RKO (cell line): ENCODE results near the gene TMEM74B.
"Not testable (repeated sequence)": the region's sequence is repeated elsewhere in the genome, so short reads cannot be mapped to it uniquely, and the experiment has no call there.

Source experiments
- DNase-seq: peaks from one replicate; pipeline ENCODE4 v3.0.0-alpha.2; 2016; ENCODE audit warnings: low spot score

The TMEM74B gene

DNA sequence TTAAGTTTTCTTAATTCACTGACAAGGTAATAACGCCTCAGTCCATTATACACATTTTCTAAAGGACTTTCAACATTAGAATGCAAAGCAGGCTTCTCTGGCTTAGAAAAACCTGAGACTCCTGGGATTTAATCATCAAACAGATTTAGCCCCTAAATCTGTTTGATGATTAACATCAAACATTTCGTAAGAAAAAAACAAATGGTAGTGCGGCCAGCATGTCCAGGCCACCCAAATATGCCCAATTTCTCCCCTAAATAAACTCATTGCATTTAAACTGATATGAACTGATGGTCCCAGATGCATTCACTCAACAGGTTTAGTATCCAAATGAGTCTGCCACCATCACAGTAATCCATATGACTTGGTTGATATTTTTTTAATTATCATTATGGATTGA, 6.2 kb downstream of the TMEM74B start:
- no peak for DNase-seq

DNA sequence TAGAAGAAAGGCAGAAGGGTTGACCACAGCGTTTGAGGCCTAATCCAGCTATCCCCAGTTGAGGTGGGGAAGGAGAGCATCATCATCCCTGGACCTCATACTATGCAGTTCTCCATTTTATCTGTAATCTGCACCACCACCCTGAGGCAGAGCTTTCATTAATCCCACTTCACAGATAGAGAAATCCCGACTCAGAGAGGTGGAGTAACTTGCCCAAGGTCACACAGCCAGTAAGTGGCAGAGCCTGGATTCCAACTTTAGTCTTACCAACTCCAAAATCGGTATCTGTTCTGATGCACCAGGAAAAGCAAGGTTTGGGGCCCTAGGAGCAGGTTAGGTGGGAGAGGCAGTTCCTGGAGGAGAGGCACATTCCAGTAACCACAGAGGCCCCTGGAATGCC, 6.7 kb downstream of the TMEM74B start:
- DNase-seq, result no peak

DNA sequence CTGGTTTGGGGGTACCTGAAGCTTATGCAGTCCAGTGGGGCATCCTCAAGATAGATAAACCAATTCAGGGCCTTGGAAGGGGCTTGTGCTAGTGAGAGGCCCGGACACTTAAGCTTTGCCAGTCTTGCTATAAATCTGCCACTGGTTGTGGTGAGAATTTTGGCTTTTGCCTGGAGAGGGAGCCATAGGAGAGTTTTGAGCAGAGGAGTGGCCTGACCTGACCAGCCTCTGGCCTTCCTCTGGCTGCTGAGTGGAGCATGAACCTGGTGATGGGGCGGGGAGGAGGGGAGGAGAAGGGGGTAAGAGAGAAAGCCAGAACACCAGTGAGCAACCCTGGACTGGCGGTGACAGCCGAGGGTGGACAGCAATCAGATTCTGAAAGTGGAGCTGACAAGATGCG, 7.1 kb downstream of the TMEM74B start:
- peak; percentile 42 for DNase-seq

DNA sequence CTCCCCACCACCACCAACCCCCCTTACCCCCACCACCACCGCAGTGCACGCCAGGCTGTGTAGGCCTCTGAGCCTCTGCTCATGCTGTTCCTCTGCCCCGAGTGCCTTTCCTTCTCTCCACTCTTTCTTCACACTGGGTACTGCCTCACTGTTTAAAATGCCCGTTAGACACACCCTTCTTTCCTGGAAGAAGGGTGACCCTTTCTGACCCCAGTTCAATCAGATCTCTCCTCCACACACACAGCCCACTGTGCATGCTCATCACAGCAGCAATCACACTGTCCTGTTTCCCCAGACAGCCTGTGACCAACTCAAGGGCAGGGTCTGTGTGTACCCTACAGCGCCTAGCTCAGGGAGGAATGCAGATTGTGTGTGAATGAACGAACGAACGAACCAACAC, 10.0 kb downstream of the TMEM74B start:
- no peak for DNase-seq

DNA sequence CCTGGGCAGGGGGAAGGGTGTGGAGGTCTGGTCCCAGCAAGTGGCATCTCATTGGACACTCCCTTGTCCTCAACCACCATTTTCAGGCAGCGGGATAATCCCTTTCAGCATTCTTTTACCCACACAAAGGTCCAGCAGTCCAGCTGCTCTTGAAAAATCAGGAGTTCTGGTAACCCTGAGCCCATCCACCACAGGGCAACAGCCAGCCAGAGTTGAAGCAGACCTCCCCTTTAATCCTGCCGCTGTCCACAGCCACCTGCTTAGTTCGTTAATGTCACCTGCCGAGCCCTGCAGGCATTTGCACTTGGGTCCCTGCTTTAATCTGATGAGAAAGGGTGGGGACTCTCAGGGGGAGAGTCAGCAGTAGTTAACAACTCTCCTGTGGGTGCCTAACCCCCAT, 11.1 kb downstream of the TMEM74B start:
- no peak for DNase-seq

DNA sequence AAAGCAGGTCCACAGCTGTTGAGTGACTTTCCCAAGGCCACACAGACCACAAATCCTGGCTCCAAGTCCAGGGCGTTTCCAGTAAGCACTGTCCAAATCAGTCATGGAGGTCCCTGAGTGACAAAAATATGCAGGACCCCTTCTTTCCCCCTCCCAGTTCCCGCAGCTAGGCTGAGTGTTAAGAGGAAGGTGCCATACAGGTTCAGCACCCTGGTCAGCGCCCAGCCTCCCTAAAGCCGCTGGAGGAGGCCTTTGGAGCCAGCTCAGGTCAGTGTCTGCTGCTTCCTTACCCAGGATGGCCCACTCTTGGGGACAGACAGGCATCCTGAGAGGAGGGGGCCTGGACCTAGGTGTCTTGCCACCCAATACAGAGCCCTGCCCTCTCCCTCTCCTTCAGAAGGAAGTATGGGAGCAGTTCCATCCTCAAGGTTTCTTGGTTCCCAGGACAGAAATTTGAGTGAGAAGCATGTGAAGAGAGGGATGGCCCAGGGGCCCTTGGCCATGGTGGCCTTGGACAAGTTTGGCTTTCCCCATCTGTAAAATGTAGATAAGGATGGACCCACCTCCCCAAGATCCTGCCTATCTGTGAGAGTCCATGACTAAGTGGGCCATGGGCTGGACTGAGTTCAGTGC, 13.2 kb downstream of the TMEM74B start:
- DNase-seq, result peak; percentile 38

DNA sequence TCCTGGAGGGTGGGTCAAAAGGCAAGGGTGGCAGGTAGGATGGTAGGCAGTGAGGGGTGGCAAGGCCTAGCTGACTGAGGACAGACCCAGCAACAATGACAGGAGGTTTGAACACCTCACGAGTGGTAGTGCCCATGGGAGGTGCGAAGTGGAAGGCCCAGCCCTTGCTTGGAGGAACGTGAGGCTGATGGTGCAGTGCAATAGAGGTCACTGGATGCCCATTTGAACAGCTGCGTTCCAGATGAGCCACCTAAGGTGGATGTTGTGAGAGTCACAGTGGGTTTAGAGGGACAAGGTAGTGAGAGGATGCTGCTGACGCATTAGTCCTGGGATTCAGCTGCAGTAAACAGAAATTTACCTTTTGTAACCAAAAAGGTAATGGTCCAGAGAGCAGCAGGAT, 15.6 kb downstream of the TMEM74B start:
- DNase-seq, result no peak

DNA sequence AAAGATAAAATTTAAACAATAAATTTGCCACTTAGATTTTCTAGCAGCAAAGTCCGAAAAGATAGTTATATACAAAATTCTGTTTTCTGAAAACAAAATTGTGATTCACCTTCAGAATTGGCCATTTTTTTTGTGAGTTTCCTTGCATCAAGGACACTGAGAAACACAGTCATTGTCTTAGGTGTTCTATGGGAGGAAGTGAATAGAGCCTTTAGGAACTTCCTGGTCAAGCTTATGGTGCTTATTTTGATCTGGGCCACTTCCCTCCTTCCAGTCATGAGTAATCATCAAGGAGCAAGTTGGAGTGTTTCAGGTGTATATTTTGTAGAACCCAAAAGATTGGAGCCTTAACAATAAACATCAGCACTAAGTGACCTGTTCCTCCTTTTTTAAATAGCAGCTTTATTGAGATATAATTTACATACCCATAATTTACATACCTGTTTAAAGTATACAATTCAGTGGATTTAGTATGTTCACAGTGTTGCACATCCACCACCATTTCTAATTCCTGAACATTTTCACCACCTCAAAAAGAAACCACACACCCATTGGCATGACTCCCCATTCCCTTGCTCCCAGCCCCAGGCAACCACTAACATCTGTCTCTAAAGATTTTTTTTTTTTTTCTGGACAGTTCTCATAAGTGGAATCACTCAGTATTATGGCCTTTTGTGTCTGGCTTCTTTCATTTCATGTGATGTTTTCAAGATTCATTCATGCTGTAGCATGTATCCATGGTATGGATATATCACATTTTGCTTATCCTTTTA, 17.6 kb downstream of the TMEM74B start:
- DNase-seq, result no peak

DNA sequence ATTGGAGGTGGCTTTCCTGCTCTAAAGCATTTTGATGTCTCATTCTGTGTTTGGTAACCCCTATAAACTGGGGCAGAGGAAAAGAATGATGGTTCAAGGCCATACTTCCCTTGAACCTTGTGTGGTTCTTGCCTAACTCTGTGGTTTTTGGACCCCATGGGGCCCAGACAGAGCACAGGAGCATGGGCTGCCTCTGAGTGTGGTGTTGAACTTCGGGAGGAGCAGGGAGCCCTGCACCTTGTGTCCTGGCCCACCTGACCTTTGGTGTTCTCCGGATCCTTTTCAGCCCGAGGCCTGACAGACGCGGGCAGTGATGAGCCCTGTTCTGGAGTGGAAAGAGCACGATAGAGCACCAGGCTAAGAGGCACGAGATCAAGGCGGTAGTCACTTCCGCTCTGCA, 18.8 kb downstream of the TMEM74B start:
- no peak for DNase-seq

DNA sequence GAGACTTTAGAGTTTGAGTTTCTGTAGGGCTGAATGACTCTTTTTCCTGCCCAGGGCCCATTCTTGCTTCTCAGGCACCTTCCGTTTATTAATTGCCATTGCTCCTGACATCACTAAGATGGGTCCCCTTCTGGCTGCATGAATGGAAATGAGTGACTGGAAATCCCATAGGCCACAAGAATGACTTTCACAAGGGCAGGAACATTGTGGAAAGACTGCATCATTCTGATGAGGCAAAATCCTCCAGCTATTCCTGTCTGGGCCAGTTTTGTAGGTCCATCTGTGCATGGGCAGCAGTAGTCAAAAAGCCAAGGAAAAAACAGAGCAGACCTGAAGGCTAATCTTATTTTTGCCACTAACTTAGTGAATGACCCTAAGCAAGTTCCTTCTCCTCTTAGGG, 19.3 kb downstream of the TMEM74B start:
- no peak for DNase-seq

DNA sequence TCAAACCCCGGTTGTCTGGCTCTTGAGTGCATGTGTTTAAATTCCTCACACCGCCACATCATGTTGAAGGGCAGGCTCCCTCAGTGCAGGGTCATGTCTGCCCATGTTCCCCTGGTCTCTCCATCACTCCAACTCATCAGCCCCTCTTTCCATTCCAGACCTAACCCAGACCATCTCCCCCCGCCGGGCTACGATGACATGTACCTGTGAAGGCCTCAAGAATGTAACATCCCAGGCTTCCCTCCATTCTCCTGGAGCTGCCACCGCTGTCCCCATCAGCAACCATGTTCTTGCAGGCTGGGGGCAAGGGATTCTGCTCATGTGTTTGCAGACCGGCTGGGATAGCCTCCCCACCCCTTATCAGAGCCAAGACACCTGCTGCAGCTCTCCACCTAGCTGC, 19.9 kb downstream of the TMEM74B start:
- DNase-seq, result no peak

DNA sequence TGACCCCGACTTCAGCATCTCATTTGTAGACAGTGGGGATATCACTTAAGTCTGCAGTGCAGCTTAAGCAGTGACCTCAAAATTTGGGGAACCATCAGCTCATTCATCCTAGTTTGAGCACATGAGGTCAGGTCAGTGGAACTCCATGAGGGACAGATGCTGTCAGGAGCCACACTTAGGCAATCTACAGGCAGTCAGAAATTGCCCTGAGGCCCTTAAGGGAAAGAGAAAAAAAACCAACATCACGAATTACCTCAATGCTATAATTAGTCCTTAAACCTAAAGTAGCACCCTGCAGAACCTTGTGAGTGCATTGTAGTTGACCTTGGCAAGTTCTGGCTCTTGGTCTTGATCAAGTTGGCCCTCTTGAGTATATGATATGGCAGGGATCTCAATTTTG, 21.1 kb downstream of the TMEM74B start:
- no peak for DNase-seq

DNA sequence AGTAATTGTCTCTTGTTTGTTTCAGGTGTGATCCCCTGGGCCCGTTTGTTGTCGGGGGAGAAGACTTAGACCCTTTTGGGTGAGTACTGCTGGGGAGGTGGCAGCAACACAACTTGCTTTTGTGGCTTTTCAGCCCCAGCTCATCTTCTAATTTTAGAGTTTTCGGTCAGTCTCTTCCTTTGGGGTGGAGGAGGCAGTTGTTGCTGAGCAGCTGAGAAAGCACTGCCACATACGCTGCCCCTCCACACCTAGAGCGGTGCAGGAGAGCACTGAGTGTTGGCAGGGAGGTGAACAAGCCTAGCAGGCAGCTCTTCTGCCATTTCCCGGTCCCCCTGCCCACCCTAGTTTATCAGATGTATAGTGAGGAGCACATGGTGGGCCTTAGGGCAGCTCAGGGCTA, 21.7 kb downstream of the TMEM74B start:
- no peak for DNase-seq

DNA sequence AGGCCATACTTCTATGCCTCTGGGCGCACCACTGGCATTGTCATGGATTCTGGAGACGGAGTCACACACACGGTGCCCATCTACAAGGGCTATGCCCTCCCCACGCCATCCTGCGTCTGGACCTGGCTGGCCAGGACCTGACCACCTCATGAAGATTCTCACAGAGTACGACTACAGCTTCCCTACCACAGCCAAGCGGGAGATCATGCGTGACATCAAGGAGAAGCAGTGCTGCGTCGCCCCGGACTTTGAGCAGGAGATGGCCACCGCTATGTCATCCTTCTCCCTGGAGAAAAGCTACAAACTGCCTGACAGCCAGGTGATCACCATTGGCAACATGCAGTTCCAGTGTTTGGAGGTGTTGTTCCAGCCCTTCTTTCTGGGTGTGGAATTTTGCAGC, 23.8 kb downstream of the TMEM74B start:
- no peak for DNase-seq

DNA sequence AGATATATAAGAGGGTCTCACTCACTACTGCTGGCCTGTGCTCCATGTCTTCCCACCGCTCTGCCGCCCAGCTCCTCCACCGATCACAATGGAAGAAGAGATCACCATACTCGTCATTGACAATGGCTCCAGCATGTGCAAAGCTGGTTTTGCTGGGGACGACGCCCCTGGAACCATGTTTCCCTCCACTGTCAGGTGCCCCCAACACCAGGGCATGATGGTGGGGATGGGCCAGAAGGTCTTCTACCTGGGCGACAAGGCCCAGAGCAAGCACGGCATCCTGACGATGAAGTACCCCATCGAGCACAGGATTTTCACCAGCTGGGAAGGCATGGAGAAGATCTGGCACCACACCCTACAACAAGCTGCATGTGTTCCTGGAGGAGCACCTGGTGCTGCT, 24.3 kb downstream of the TMEM74B start:
- DNase-seq, result no peak

DNA sequence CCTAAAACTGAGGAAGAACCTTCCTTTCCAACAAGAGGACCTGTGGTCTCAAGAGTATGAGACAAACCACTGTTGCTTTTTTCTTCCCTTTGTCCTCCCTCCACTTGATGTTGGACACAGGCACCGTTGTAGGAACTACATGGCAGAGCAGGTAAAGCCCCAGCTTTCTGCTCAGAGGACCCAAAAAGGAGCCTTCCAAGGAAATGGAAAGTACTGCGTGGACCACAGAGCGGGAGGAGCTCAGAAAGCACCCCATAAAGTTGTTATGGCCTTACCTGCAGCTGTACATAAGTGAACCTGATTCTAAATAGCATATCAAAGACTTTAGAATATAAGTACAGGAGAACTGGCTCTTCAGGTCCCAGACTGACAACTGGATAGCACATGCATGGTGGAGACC, 29.4 kb downstream of the TMEM74B start:
- DNase-seq, result no peak

DNA sequence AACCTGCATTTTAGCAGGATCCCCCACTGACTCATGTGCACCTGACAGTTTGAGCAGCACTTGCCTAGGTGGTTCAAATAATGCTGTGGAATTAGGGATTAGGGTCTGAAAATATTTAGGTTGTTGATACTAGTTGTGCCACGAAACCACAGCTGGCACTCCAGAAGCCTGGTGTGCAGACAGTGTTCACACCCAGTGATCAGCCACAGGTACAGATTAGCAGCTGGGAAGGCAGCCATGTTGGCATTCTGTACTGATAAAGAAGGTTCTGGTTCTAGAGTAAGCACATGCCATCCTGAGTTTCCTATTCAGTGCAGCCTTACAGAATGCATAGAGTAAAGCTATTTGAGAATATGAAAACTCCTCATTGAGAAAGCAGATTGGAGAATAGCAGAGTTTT, 30.1 kb downstream of the TMEM74B start:
- no peak for DNase-seq

DNA sequence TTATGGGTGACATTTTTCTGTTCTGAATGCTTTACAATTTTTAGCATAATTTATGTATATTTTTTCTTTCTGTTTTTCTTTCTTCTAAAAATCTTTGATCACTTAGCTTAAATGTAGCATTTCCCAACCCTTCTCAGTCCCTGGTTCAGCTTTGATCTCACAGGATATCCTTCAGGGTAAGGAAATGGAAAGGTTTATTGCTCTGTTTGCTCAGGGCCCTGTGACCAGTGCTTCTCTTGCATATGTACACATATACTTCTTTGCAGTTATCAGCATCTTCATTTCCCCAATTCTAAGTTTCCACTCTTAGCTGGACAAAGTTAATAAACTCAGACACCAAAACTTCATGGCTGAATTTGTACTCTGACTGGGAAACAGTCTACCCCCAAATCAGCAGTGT, 30.6 kb downstream of the TMEM74B start:
- DNase-seq, result no peak

DNA sequence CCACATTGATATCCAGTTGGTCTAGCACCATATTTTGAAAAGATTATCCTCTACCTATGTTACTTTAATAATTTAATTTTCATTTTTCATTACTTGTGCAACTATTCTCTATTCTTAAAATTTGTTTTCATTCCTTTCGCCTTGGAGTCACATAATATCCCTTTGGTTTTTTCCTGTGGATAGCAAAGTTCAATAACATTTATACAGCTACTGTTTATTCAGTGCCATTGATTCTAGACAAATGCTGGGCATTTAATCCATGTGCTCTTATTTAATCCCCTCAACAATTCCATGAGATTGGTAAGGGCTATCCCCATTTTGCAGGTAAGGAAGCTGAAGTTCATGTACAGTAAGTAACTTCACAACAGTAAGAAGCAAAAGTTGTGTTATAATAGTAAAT, 33.8 kb downstream of the TMEM74B start:
- no peak for DNase-seq

DNA sequence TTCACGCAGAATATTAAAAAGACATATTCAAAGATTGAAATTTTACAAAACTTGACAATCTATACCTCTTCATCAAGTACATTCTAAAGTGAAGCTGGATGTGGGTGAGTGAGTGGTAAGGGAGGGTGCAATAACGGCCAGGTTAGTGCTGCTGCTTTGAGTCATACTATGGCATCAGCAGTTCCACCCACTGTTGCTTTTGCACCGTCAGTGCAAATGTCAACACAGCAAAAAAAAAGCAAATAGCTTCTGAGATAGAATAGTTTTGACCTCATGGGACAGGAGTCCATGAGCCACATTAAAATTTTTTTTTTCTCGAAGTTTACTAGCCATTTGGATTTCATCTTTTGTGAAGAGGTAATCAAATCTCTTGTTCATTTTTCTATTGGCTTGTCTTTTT, 34.6 kb downstream of the TMEM74B start:
- DNase-seq, result no peak

DNA sequence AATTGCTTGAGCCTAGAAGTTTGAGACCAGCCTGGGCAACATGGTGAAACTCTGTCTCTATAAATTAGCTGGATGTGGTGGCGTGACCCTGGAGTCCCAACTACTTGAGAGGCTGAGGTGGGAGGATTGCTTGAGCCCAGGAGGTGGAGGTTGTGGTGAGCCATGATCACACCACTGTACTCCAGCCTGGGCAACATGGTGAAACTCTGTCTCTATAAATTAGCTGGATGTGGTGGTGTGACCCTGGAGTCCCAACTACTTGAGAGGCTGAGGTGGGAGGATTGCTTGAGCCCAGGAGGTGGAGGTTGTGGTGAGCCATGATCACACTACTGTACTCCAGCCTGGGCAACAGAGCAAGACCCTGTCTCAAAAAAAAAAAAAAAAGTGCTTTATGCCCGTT, 35.0 kb downstream of the TMEM74B start:
- DNase-seq, result not testable (repeated sequence)

DNA sequence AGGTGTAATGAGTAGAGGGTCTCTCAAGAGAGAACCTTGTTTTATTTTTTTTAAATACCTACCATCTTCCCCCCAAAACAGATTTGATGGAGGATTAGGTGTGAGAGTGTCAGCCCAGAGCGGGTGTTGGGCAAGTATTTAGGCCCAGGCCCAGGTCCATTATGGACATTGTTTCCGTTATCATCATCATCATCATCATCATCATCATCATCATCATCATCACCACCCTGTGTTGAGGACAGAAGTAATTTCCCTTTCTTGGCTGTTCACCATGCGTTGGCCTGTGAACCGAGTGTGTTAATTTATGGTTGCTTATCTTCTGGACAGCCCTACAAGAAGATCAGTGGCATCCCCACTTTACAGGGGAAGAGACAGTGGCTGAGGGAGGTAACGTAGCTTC, 37.8 kb downstream of the TMEM74B start:
- DNase-seq, result no peak

DNA sequence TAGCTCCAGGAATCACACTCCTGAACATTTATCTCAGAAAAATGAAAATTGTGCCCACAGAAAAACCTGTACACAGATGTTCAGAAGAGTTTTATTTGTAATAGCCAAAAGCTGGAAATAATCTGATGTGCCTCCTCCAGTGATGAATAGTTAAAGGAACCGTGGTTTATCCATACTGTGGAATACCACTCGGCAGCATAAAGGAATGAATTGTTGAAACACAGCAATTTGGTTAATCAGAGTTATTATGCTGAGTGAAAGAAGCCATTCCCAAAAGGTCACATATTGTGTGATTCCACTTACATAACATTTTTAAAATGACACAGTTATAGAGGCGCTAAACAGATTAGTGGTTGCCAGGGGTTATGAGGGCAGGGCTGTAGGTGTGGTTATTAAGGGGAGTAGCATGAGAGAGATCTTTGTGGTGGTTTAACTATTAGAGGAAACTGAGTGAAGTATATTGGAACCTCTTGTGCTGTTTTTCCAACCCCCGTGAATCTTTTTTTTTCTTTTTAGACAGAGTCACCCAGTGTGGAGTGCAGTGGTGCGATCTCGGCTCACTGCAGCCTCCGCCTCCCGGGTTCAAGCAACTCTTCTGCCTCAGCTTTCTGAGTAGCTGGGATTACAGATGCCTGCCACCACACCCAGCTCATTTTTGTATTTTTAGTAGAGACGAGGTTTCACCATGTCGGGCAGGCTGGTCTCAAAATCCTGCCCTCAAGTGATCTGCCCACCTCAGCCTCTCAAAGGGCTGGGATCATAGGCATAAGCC, 40.2 kb downstream of the TMEM74B start:
- DNase-seq, result no peak
